Measurements from ENCODE around the gene YTHDC2.

YTHDC2 gene

DNA sequence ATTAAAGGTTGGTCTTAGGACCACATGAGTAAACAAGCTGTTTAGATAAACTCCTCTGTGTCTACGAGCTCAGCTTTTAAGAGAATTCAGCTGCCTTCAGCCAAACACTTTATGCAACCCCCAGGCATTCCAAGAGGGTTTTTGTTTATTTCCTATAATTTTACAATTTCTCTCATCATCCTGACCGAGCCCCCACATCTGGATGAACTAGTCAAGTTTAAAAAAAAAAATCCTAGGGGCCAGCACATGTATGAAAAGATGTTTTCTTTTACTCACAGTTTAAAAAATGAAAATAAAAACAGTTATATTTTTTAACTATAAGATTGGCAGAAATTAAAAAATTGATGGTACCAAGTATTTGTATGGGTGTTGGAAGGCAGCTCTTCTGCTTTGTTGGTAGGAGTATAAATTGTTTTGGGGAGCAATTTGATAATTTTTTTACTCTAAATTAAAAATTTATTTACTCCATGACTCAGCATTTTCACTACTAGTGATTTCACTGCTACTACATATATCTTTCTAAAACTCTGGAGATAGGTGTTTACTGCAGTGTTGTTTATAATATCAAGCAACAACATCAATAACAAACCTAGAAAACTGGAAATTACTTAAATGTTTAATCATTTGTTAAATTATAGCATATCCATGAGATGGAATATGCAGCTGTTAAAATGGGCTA is 18.1 kb downstream of the YTHDC2 start:
- H3K27me3 ChIP-seq (ENCODE audit: low read depth, low read length): no peaks in the 10 kb centered on the region
- H3K9me3 ChIP-seq (ENCODE audit: insufficient read depth, low read length): no peaks in the 10 kb centered on the region
- no peak overlapping the region for H3K4me3 ChIP-seq (ENCODE audit: low read length)
- H3K36me3 ChIP-seq (replicated peaks; ENCODE audit: low read depth, low read length): peaks cover 7% of the 10 kb centered on the region
- H3K4me2 ChIP-seq (ENCODE audit: low read length): no peak overlapping the region
- H3K4me1 ChIP-seq (ENCODE audit: low read length): peaks cover 8% of the 10 kb centered on the region; the same call in 1 of the 2 replicates
- TF ChIP-seq EZH2phosphoT487 (IDR thresholded peaks at IDR 0.05; ENCODE audit: low read depth): no peak
- no peak for TF ChIP-seq CTCF (IDR thresholded peaks at IDR 0.05; ENCODE audit: low read depth, low read length)
- H2AFZ ChIP-seq (ENCODE audit: low read depth, low read length): no peak overlapping the region
- no peak overlapping the region for H3K9ac ChIP-seq (ENCODE audit: low read length)
- H4K20me1 ChIP-seq (ENCODE audit: insufficient read depth, low read length): no peaks in the 10 kb centered on the region
- H3K79me2 ChIP-seq (ENCODE audit: low read length): peaks cover 7% of the 10 kb centered on the region; the same call in 1 of the 2 replicates
- no peak overlapping the region for H3K27ac ChIP-seq (ENCODE audit: low read length)

- no peak for TF ChIP-seq EZH2phosphoT487 (IDR thresholded peaks at IDR 0.05; ENCODE audit: low read depth)
- TF ChIP-seq CTCF (IDR thresholded peaks at IDR 0.05; ENCODE audit: low read depth, low read length): no peak
- H3K4me2 ChIP-seq (ENCODE audit: low read length): no peak overlapping the region
- no peak overlapping the region for H3K9ac ChIP-seq (ENCODE audit: low read length)
- no peak overlapping the region for H2AFZ ChIP-seq (ENCODE audit: low read depth, low read length)
- no peaks in the 10 kb centered on the region for H3K9me3 ChIP-seq (ENCODE audit: insufficient read depth, low read length)
- H3K4me3 ChIP-seq (ENCODE audit: low read length): no peak overlapping the region
- H3K4me1 ChIP-seq (ENCODE audit: low read length): peaks cover 8% of the 10 kb centered on the region; the same call in 1 of the 2 replicates
- H4K20me1 ChIP-seq (ENCODE audit: insufficient read depth, low read length): no peaks in the 10 kb centered on the region
- H3K27ac ChIP-seq (ENCODE audit: low read length): no peak overlapping the region
- peaks cover 30% of the 10 kb centered on the region for H3K36me3 ChIP-seq (replicated peaks; ENCODE audit: low read depth, low read length)
- H3K27me3 ChIP-seq (ENCODE audit: low read depth, low read length): no peaks in the 10 kb centered on the region
- no peaks in the 10 kb centered on the region for H3K79me2 ChIP-seq (ENCODE audit: low read length)
These were observed 24.8 kb downstream of the YTHDC2 start for GRCh38 chr5:113538313-113538712.

DNA sequence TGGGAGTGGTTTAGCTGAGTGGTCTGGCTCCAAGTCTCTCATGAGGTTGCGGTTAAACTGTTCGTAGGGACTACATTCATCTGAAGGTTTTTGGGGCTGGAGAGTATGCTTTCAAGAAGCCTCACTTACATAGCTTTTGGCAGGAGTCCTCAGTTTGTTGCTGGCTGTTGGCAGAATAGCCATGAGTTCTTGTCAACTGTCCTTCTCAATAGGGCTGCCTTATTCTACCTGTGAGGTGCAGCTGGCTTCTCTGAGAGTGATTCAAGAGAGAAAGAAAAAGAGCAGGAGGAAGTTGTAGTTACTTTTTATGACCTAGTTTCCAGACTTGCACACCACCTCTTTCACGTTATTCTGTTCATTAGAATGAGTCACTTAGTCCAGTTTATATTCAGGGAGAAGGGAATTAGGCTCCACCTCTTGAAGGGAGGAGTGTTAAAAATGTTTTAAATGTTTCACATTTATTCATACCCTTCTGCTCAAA is 33.2 kb downstream of the YTHDC2 start:
- H3K79me2 ChIP-seq (ENCODE audit: low read length): no peaks in the 10 kb centered on the region
- H3K36me3 ChIP-seq (replicated peaks; ENCODE audit: low read depth, low read length): peaks cover 9% of the 10 kb centered on the region
- H3K27ac ChIP-seq (ENCODE audit: low read length): no peak overlapping the region
- H3K4me1 ChIP-seq (ENCODE audit: low read length): no peaks in the 10 kb centered on the region
- no peaks in the 10 kb centered on the region for H4K20me1 ChIP-seq (ENCODE audit: insufficient read depth, low read length)
- H3K9ac ChIP-seq (ENCODE audit: low read length): no peak overlapping the region
- no peak overlapping the region for H3K4me2 ChIP-seq (ENCODE audit: low read length)
- H3K9me3 ChIP-seq (ENCODE audit: insufficient read depth, low read length): no peaks in the 10 kb centered on the region
- no peak for TF ChIP-seq EZH2phosphoT487 (IDR thresholded peaks at IDR 0.05; ENCODE audit: low read depth)
- no peak for TF ChIP-seq CTCF (IDR thresholded peaks at IDR 0.05; ENCODE audit: low read depth, low read length)
- H3K27me3 ChIP-seq (ENCODE audit: low read depth, low read length): no peaks in the 10 kb centered on the region
- no peak overlapping the region for H3K4me3 ChIP-seq (ENCODE audit: low read length)
- no peak overlapping the region for H2AFZ ChIP-seq (ENCODE audit: low read depth, low read length)

GRCh38 chr5:113548396-113548795 is 34.9 kb downstream of the YTHDC2 start:
- H3K4me3 ChIP-seq (ENCODE audit: low read length): no peak overlapping the region
- TF ChIP-seq EZH2phosphoT487 (IDR thresholded peaks at IDR 0.05; ENCODE audit: low read depth) (no peak), CTCF (IDR thresholded peaks at IDR 0.05; ENCODE audit: low read depth, low read length) (no peak)
- no peak overlapping the region for H3K9ac ChIP-seq (ENCODE audit: low read length)
- H3K36me3 ChIP-seq (replicated peaks; ENCODE audit: low read depth, low read length): peaks cover 3% of the 10 kb centered on the region
- no peak overlapping the region for H3K27ac ChIP-seq (ENCODE audit: low read length)
- H3K9me3 ChIP-seq (ENCODE audit: insufficient read depth, low read length): no peaks in the 10 kb centered on the region
- H3K4me1 ChIP-seq (ENCODE audit: low read length): no peaks in the 10 kb centered on the region
- no peaks in the 10 kb centered on the region for H4K20me1 ChIP-seq (ENCODE audit: insufficient read depth, low read length)
- no peak overlapping the region for H3K4me2 ChIP-seq (ENCODE audit: low read length)
- no peak overlapping the region for H2AFZ ChIP-seq (ENCODE audit: low read depth, low read length)
- H3K27me3 ChIP-seq (ENCODE audit: low read depth, low read length): no peaks in the 10 kb centered on the region
- H3K79me2 ChIP-seq (ENCODE audit: low read length): no peaks in the 10 kb centered on the region
